SK-N-SH (cell line): ENCODE measurements around the gene TEAD3. TPM values are rescaled to one million over a fixed set of nuclear protein-coding genes. Genes with fewer than 3 reads are reported as not detected.

Experiments used
- CTCF ChIA-PET: fragments of 300-600, 350-600 bp; formaldehyde crosslinking; extraction: SDS; loops from one replicate; lab custom pipeline; 2021; lab: Yijun Ruan, JAX
- POLR2A ChIA-PET: fragments of 350-600 bp; sonication (Branson Sonifier 250); formaldehyde crosslinking; extraction: SDS; loops from one replicate; lab custom pipeline; 2020; ENCODE audit warnings: antibody characterized with exemption, inconsistent platforms; lab: Yijun Ruan, JAX
- DNase-seq: peaks from one replicate; pipeline ENCODE4 v3.0.0; 2012
- H2AFZ ChIP-seq: fragments of 200-600 bp; sonication (generic); 2 replicates; pipeline ENCODE4 v1.8.1; 2016; ENCODE audit warnings: antibody characterized with exemption, mild to moderate bottlenecking, low read depth
- H3F3A ChIP-seq: fragments of 200-600 bp; sonication (generic); replicated peaks from 2 replicates; pipeline ENCODE3; 2016; ENCODE audit warnings: antibody characterized with exemption, mild to moderate bottlenecking; ENCODE audit not compliant: insufficient read depth
- H3K27ac ChIP-seq, 2 experiments: fragments of 200-500 bp in 1 of 2; fragments of 200-600 bp in 1 of 2; sonication (Bioruptor generic) in 1 of 2; sonication (generic), shearing (Covaris generic) in 1 of 2; 2 replicates each; pipeline versions ENCODE4 v1.5.1 to v1.6.1; 2014 to 2016; ENCODE audit warnings: low read depth in 2 of 2, inconsistent platforms in 1 of 2, low read length in 1 of 2, mild to moderate bottlenecking in 1 of 2, mixed read lengths in 1 of 2
- H3K27me3 ChIP-seq: fragments of 200-600 bp; sonication (generic), shearing (Covaris generic); 2 replicates; pipeline ENCODE4 v1.6.1; 2016; ENCODE audit warnings: mixed run types; ENCODE audit not compliant: insufficient read depth
- H3K36me3 ChIP-seq, 2 experiments: fragments of 200-500 bp in 1 of 2; fragments of 200-600 bp in 1 of 2; sonication (Bioruptor generic) in 1 of 2; sonication (generic) in 1 of 2; replicated peaks in 1 of 2; 2 replicates each; pipeline versions ENCODE3 to v1.5.1; 2014 to 2016; ENCODE audit warnings: low read length in 1 of 2, mild to moderate bottlenecking in 1 of 2; ENCODE audit not compliant: insufficient read depth in 2 of 2, control insufficient read depth in 1 of 2
- H3K4me1 ChIP-seq, 2 experiments: fragments of 200-500 bp in 1 of 2; fragments of 200-600 bp in 1 of 2; sonication (Bioruptor generic) in 1 of 2; sonication (generic), shearing (Covaris generic) in 1 of 2; 2 replicates each; pipeline versions ENCODE4 v1.5.1 to v1.6.1; 2014 to 2016; ENCODE audit warnings: low read depth in 1 of 2, low read length in 1 of 2, mixed run types in 1 of 2; ENCODE audit not compliant: insufficient read depth in 2 of 2, control insufficient read depth in 1 of 2
- H3K4me2 ChIP-seq: fragments of 200-600 bp; sonication (generic), shearing (Covaris generic); 2 replicates; pipeline ENCODE4 v1.6.1; 2017; ENCODE audit warnings: mixed run types
- H3K4me3 ChIP-seq, 2 experiments: fragments of 200-500 bp in 1 of 2; fragments of 200-600 bp in 1 of 2; sonication (Bioruptor generic) in 1 of 2; sonication (generic), shearing (Covaris generic) in 1 of 2; 2 replicates each; pipeline versions ENCODE4 v1.5.1 to v1.8.1; 2014 to 2016; ENCODE audit warnings: low read depth in 2 of 2, inconsistent platforms in 1 of 2, low read length in 1 of 2, mild to moderate bottlenecking in 1 of 2, mixed read lengths in 1 of 2, moderate library complexity in 1 of 2
- H3K79me2 ChIP-seq: fragments of 200-600 bp; sonication (generic); 2 replicates; pipeline ENCODE4 v1.8.1; 2017; ENCODE audit warnings: mild to moderate bottlenecking; ENCODE audit not compliant: insufficient read depth
- H3K9ac ChIP-seq: fragments of 200-600 bp; sonication (generic); 2 replicates; pipeline ENCODE4 v1.6.1; 2017; ENCODE audit warnings: mixed run types
- H3K9me2 ChIP-seq: fragments of 200-600 bp; sonication (generic); 2 replicates; pipeline ENCODE4 v1.6.1; 2017; ENCODE audit warnings: mixed run types
- H3K9me3 ChIP-seq: fragments of 200-600 bp; sonication (generic); 2 replicates; pipeline ENCODE4 v1.6.1; 2017; ENCODE audit warnings: mixed run types, mild to moderate bottlenecking, moderate library complexity
- H4K20me1 ChIP-seq: fragments of 200-600 bp; sonication (generic); 2 replicates; pipeline ENCODE4 v1.6.1; 2017; ENCODE audit warnings: mild to moderate bottlenecking, mixed run types; ENCODE audit not compliant: insufficient read depth
- CTCF ChIP-seq: fragments of 200-600 bp; sonication (generic); IDR thresholded peaks from 2 replicates; pipeline ENCODE4 v1.6.1; 2017; ENCODE audit warnings: antibody characterized with exemption, mild to moderate bottlenecking, moderate library complexity
- EP300 ChIP-seq, 2 experiments: IDR thresholded peaks; 2 replicates each; pipeline versions ENCODE4 v1.4.0 to v1.6.1; 2012; ENCODE audit warnings: borderline replicate concordance in 1 of 2, low read depth in 1 of 2, low read length in 1 of 2
- EZH2phosphoT487 ChIP-seq: fragments of 200-600 bp; sonication (generic); IDR thresholded peaks from 2 replicates; pipeline ENCODE4 v1.6.1; 2017; ENCODE audit warnings: low read depth, mixed run types, mild to moderate bottlenecking, antibody characterized with exemption, moderate library complexity, borderline replicate concordance
- FOXJ3 ChIP-seq: sonication (generic); formaldehyde crosslinking; IDR thresholded peaks from 2 replicates; pipeline ENCODE4 v1.5.1; 2020; ENCODE audit warnings: mild to moderate bottlenecking, missing genetic modification reagents
- GABPA ChIP-seq: IDR thresholded peaks from 2 replicates; pipeline ENCODE4 v1.4.0; 2012; ENCODE audit warnings: low read depth, mild to moderate bottlenecking
- GATA2 ChIP-seq: sonication (generic); formaldehyde crosslinking; IDR thresholded peaks from 2 replicates; pipeline ENCODE4 v1.5.0; 2020; ENCODE audit warnings: mild to moderate bottlenecking, missing genetic modification reagents
- IRF3 ChIP-seq: fragments of 150-350 bp; IDR thresholded peaks from 2 replicates; pipeline ENCODE4 v1.6.1; 2016; ENCODE audit warnings: mild to moderate bottlenecking, low read depth, low read length
- NRF1 ChIP-seq: IDR thresholded peaks from 2 replicates; pipeline ENCODE4 v1.6.1; 2012; ENCODE audit warnings: low read depth, mild to moderate bottlenecking, low read length
- RCOR1 ChIP-seq: fragments of 150-350 bp; IDR thresholded peaks from 2 replicates; pipeline ENCODE4 v1.6.1; 2017; ENCODE audit warnings: antibody characterized with exemption, low read length
- SIN3A ChIP-seq: IDR thresholded peaks from 2 replicates; pipeline ENCODE4 v1.6.1; 2012; ENCODE audit warnings: low read depth, mild to moderate bottlenecking, low read length, moderate library complexity, borderline replicate concordance
- TCF12 ChIP-seq: IDR thresholded peaks from 2 replicates; pipeline ENCODE4 v1.4.0; 2012
- TEAD4 ChIP-seq: IDR thresholded peaks from 2 replicates; pipeline ENCODE4 v1.4.0; 2012; ENCODE audit warnings: mild to moderate bottlenecking, borderline replicate concordance; ENCODE audit not compliant: insufficient read depth
- USF1 ChIP-seq: IDR thresholded peaks from 2 replicates; pipeline ENCODE4 v1.4.0; 2012; ENCODE audit warnings: low read depth, borderline replicate concordance
- USF2 ChIP-seq: fragments of 150-350 bp; IDR thresholded peaks from 2 replicates; pipeline ENCODE4 v1.6.1; 2017; ENCODE audit warnings: antibody characterized with exemption, low read length, low read depth, borderline replicate concordance
- ZBTB33 ChIP-seq: IDR thresholded peaks from 2 replicates; pipeline ENCODE4 v1.4.0; 2012; ENCODE audit warnings: low read depth, borderline replicate concordance
- WGBS: methylation state at CpG from one replicate; pipeline ENCODE4 v1.1.6; 2017; ENCODE audit warnings: low lambda C conversion rate; 5-methylcytosine and 5-hydroxymethylcytosine counted together
- polyA plus RNA-seq, 3 experiments: library from polyadenylated mRNA; depleted of rRNA; stranded (reverse); fragments of >200 nt; gene quantifications; 2 replicates each; pipeline ENCODE4 v1.2.3, GENCODE V29; 2012

The TEAD3 gene
- polyA plus RNA-seq, 1 of the 3 experiments (the other 2 are of a cell fraction) = 7.1 TPM

GRCh38 chr6:35481226-35481625 lies 15.7 kb downstream of the TEAD3 start:
- Histone ChIP-seq H3K9ac (no peak overlapping the region), H4K20me1 (no peaks in the 10 kb centered on the region)

GRCh38 chr6:35480176-35480575 lies 16.7 kb downstream of the TEAD3 start:
- no peaks in the 10 kb centered on the region for H3K9me2 ChIP-seq
- H3K27me3 ChIP-seq = no peaks in the 10 kb centered on the region
- H4K20me1 ChIP-seq = no peaks in the 10 kb centered on the region
- no peaks in the 10 kb centered on the region for H3K79me2 ChIP-seq
- H3K4me2 ChIP-seq = no peak overlapping the region
- DNase-seq = no peak
- peaks cover 0 to 3% of the 10 kb centered on the region in 2 experiments; a peak in 2 of 4 replicates for H3K4me1 ChIP-seq
- H3K9me3 ChIP-seq = no peaks in the 10 kb centered on the region
- no peak overlapping the region for H3K4me3 ChIP-seq
- POLR2A ChIA-PET = interaction anchor here (1.2 kb wide), 1 partner anchor 9 kb away, joined by 6 read pairs; no protein-coding TSS in a partner anchor
- H2AFZ ChIP-seq = no peak overlapping the region
- peaks cover 0 to 3% of the 10 kb centered on the region in 2 experiments for H3K36me3 ChIP-seq
- CTCF ChIA-PET = interaction anchor here (0.8 to 1.5 kb wide), 4 partner anchors 9 to 138 kb away, joined by 3 to 5 read pairs (median 3); partner anchors contain the start of gene PPARD
- 94% methylated on average over 5 of the region's 12 CpGs for WGBS
- no peak overlapping the region for H3K9ac ChIP-seq
- no peak overlapping the region for H3K27ac ChIP-seq
- no peaks in the 10 kb centered on the region for H3F3A ChIP-seq
- TF ChIP-seq RCOR1 (no peak), IRF3 (no peak), SIN3A (no peak), USF1 (no peak), GATA2 (no peak), USF2 (no peak), NRF1 (no peak), EP300 (IDR thresholded peaks at IDR 0.05; ENCODE audit: borderline replicate concordance in 1 of 2, low read depth in 1 of 2, low read length in 1 of 2) (no peak), TCF12 (no peak), TEAD4 (no peak), CTCF (no peak), FOXJ3 (CRISPR knock-in tag) (no peak)

More at GRCh38 chr6:35481226-35481625, 15.7 kb downstream of the TEAD3 start:
- ChIA-PET POLR2A (interaction anchor here (2.5 kb wide), 1 partner anchor 10 kb away, joined by 9 read pairs; no protein-coding TSS in a partner anchor), CTCF (interaction anchor here (0.8 to 1.5 kb wide), 2 partner anchors 10 kb away, joined by 3 to 6 read pairs; no protein-coding TSS in a partner anchor)
- no peaks in the 10 kb centered on the region for H3K27me3 ChIP-seq
- no peak overlapping the region for H2AFZ ChIP-seq
- no peak for DNase-seq
- peaks cover 0 to 9% of the 10 kb centered on the region in 2 experiments; a peak in 2 of 4 replicates for H3K4me1 ChIP-seq
- no peaks in the 10 kb centered on the region for H3F3A ChIP-seq
- no peak overlapping the region for H3K4me2 ChIP-seq
- H3K79me2 ChIP-seq = no peaks in the 10 kb centered on the region
- no peaks in the 10 kb centered on the region for H3K9me3 ChIP-seq
- TF ChIP-seq EZH2phosphoT487 = no peak
- no peak for TF ChIP-seq USF2
- no peak for TF ChIP-seq ZBTB33
- TF ChIP-seq GABPA = no peak
- no peak for TF ChIP-seq TCF12
- no peaks in the 10 kb centered on the region for H3K9me2 ChIP-seq
- no peak overlapping the region for H3K27ac ChIP-seq
- H3K36me3 ChIP-seq = peaks cover 0 to 3% of the 10 kb centered on the region in 2 experiments
- 82% methylated on average over 8 of the region's 8 CpGs for WGBS
- no peak overlapping the region for H3K4me3 ChIP-seq
